GM12892 (cell line): ENCODE data around the gene STXBP3.

Experiments used
- POLR2A ChIP-seq: IDR thresholded peaks from 2 replicates; pipeline ENCODE4 v1.6.1; 2011; ENCODE audit warnings: low read depth, low read length, control low read depth
- POLR2AphosphoS5 ChIP-seq: IDR thresholded peaks from 2 replicates; pipeline ENCODE4 v1.6.1; 2011; ENCODE audit warnings: low read depth, low read length, control low read depth

- TF ChIP-seq POLR2A (no peak), POLR2AphosphoS5 (no peak)
These were observed 73.4 kb downstream of the STXBP3 start for GRCh38 chr1:108819878-108820277.
